Sigmoid colon (tissue), 7 donors: ENCODE measurements around the gene KRTAP1-1. TPM values are rescaled to one million over a fixed set of nuclear protein-coding genes. Genes with fewer than 3 reads are reported as not detected.
"Not testable (repeated sequence)": the region's sequence is repeated elsewhere in the genome, so short reads cannot be mapped to it uniquely, and the experiment has no call there.

Experiments
- DNase-seq: peaks from one replicate; pipeline ENCODE4 v3.0.0-alpha.2; 2019
- H3K27ac ChIP-seq, 4 donors: fragments of 200-600 bp; sonication (generic); one replicate each; pipeline ENCODE4 v1.5.1; 2016 to 2019; ENCODE audit warnings: mild to moderate bottlenecking in 1 of 4
- H3K27me3 ChIP-seq, 3 donors: fragments of 200-600 bp; sonication (generic); one replicate each; pipeline ENCODE4 v1.5.1; 2019; ENCODE audit warnings: mild to moderate bottlenecking in 1 of 3
- H3K36me3 ChIP-seq, 4 donors: fragments of 200-600 bp; sonication (generic); one replicate each; pipeline ENCODE4 v1.5.1; 2016 to 2019
- H3K4me1 ChIP-seq, 4 donors: fragments of 200-600 bp; sonication (generic); one replicate each; pipeline ENCODE4 v1.5.1; 2017 to 2019
- H3K4me3 ChIP-seq, 4 donors: fragments of 200-600 bp; sonication (generic); one replicate each; pipeline ENCODE4 v1.5.1; 2017 to 2019; ENCODE audit warnings: mild to moderate bottlenecking in 2 of 4, moderate library complexity in 1 of 4
- H3K9me3 ChIP-seq, 4 donors: fragments of 200-600 bp in 3 of 4; sonication (generic) in 3 of 4; one replicate each; pipeline versions ENCODE4 v1.5.1 to v1.6.1; 2013 to 2019
- EP300 ChIP-seq, 4 donors: sonication (generic); formaldehyde crosslinking; IDR thresholded peaks; one replicate each; pipeline ENCODE4 v1.6.1; 2017; ENCODE audit warnings: antibody characterized with exemption in 4 of 4
- POLR2A ChIP-seq, 2 donors: fragments of 450-650 bp; IDR thresholded peaks; one replicate each; pipeline ENCODE4 v1.6.1; 2016; ENCODE audit warnings: antibody characterized with exemption in 2 of 2, mild to moderate bottlenecking in 2 of 2, moderate library complexity in 2 of 2
- POLR2AphosphoS5 ChIP-seq, 4 donors: sonication (generic); formaldehyde crosslinking; IDR thresholded peaks; one replicate each; pipeline ENCODE4 v1.6.1; 2017; ENCODE audit warnings: antibody characterized with exemption in 4 of 4
- WGBS, 2 donors: extraction: QIAGEN DNeasy Blood & Tissue Kit; methylation state at CpG; one replicate each; pipeline ENCODE4 v1.1.7; 2013; 5-methylcytosine and 5-hydroxymethylcytosine counted together
- intact Hi-C: fragments of 100-400 bp; cut with DNase I; formaldehyde crosslinking; loops from one replicate; pipeline ENCODE4 v1.15.1; 2023
- polyA plus RNA-seq, 3 donors: library from polyadenylated mRNA; stranded (reverse); fragments of 200-250 nt; gene quantifications; one replicate each; pipeline ENCODE4 v1.2.3, GENCODE V29; 2013
- total RNA-seq, 4 donors: library from RNA; depleted of rRNA; stranded (reverse); fragments of >200 nt; gene quantifications; one replicate each; pipeline ENCODE4 v1.1.0, GENCODE V29; 2016
- TF ChIP-seq, protein P1 (sequence below), 4 experiments: fragments of 450-650 bp in 3 of 4; fragments of 200-600 bp in 1 of 4; IDR thresholded peaks; one replicate each; pipeline ENCODE4 v1.5.1; 2016 to 2019; ENCODE audit warnings: antibody characterized with exemption in 4 of 4, mild to moderate bottlenecking in 3 of 4, moderate library complexity in 2 of 4
- donor health status: healthy with polysubstance abuse.
- donor health status: Bipolar disorder and iron deficiency.
- donor health status: healthy.

The KRTAP1-1 gene
- total and polyA plus RNA-seq, 7 donors: not detected

DNA sequence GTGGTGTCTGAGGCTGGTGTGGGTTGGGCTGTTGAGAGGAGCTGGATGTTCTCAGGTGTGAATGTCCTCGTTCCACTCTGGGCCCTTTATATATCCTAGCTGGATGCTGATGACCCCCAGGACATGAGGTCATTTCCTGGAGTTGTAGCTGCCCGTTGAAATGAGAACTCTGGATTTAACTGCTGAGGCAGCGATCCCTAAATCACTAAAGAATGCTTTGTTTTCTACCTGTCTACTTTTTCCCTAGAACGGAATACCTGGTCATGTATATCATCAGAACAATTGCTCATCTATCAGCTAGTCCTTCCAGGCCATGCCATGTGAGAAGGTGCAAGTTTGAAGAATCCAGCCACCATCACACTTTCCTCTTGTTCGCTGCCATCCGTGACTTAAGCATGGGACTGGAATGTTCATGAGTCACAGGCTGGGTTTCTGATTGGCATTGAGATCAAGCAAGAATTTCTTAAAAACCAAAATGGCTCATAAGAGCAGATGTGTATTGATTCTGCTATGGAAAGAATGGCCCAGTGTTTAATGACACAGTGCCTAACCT lies 18.9 kb upstream of the KRTAP1-1 start, which contains the start of gene KRTAP2-3:
TSS of gene KRTAP2-3 (minus strand) at position 63 of the 553 bp plus-strand sequence. CDS start 64 bp downstream, outside the sequence.
- H3K4me1 ChIP-seq: peaks cover 0 to 21% (median 9%) of the 10 kb centered on the region in 4 donors
- H3K4me3 ChIP-seq: no peak within 1 kb of the TSS
- H3K36me3 ChIP-seq: no peaks in the 10 kb centered on the region
- no peak within 1 kb of the TSS for H3K27ac ChIP-seq
- DNase-seq: no peak
- WGBS, 2 donors: 69 to 70% methylated on average over 6 of the region's 6 CpGs
- intact Hi-C loops: no loop called here
- TF ChIP-seq EP300 (IDR thresholded peaks at IDR 0.05) (no peak), POLR2AphosphoS5 (IDR thresholded peaks at IDR 0.05) (no peak)
- H3K27me3 ChIP-seq: no peaks in the 10 kb centered on the region
- H3K9me3 ChIP-seq: no peaks in the 10 kb centered on the region

DNA sequence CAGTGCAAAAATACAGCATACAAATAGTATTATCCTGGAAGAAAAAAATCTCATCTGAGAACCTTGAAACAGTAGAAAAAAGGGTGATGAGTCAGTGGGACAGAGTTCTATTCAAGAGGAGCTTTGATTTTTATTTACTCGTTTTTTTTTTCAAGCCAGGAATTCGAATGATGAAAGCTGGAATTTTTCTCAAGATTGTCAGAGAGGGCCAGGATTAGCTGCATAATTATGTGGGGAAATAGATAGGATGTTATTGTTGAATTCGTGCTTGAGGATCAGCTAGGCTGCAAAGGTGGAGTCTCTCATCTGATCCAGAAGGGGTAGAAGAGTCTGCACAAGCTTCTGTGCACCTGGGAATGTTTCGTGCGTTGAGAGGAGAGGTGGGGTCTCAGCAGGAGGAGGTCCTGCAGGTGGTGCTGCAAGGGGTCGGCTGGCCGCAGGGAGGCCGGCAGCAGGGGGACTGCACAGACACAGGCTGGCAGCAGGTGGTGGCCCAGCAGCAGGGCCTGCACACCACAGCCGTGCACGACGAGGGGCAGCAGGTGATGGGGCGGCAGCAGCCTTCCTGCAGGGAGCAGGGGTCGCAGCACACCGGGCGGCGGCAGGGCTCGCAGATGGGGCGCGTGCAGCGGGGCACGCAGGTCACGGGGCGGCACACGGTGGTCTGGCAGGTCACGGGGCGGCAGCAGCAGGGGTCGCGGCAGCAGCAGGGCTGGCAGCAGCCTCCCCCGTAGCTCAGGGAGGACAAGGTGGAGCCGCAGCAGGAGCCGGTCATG lies 18.2 kb upstream of the KRTAP1-1 start:
- H3K27me3 ChIP-seq, intact Hi-C loops, H3K9me3 ChIP-seq, H3K27ac ChIP-seq, DNase-seq, H3K4me3 ChIP-seq, H3K36me3 ChIP-seq: not testable (repeated sequence)
- H3K4me1 ChIP-seq: peaks cover 0 to 21% (median 9%) of the 10 kb centered on the region in 4 donors
- 39 to 53% methylated on average over 13 to 14 of the region's 31 CpGs for WGBS, 2 donors

DNA sequence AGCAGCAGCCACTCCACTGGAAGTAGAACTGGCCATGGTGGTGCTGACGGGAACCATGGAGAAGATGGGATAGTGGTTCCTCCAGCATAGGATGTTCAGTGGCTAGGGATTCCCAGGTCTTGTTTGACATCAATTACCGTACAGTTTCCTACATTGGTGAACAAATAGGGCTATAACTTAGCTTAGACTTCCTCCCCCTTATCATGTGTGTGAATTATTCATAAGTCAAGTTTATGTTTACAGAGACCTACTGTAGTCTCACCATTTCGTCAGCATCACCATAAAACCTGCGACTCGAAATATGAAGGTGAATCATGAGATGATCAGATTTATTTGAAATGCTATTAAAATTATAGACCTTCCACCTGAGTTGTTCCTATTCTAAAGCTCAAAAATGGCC lies 17.5 kb upstream of the KRTAP1-1 start:
- Histone ChIP-seq H3K27me3 (no peaks in the 10 kb centered on the region), H3K9me3 (no peaks in the 10 kb centered on the region), H3K4me1 (peaks cover 0 to 21% (median 9%) of the 10 kb centered on the region in 4 donors), H3K4me3 (no peak overlapping the region), H3K36me3 (no peaks in the 10 kb centered on the region), H3K27ac (no peak overlapping the region)
- 70 to 85% methylated on average over 5 of the region's 5 CpGs for WGBS, 2 donors
- no peak for TF ChIP-seq POLR2A (IDR thresholded peaks at IDR 0.05)
- TF ChIP-seq EP300 (IDR thresholded peaks at IDR 0.05): no peak
- TF ChIP-seq POLR2AphosphoS5 (IDR thresholded peaks at IDR 0.05): no peak
- TF ChIP-seq, protein P1, sequence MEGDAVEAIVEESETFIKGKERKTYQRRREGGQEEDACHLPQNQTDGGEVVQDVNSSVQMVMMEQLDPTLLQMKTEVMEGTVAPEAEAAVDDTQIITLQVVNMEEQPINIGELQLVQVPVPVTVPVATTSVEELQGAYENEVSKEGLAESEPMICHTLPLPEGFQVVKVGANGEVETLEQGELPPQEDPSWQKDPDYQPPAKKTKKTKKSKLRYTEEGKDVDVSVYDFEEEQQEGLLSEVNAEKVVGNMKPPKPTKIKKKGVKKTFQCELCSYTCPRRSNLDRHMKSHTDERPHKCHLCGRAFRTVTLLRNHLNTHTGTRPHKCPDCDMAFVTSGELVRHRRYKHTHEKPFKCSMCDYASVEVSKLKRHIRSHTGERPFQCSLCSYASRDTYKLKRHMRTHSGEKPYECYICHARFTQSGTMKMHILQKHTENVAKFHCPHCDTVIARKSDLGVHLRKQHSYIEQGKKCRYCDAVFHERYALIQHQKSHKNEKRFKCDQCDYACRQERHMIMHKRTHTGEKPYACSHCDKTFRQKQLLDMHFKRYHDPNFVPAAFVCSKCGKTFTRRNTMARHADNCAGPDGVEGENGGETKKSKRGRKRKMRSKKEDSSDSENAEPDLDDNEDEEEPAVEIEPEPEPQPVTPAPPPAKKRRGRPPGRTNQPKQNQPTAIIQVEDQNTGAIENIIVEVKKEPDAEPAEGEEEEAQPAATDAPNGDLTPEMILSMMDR (IDR thresholded peaks at IDR 0.05): no peak
- DNase-seq: no peak
- intact Hi-C loops: no loop called here

DNA sequence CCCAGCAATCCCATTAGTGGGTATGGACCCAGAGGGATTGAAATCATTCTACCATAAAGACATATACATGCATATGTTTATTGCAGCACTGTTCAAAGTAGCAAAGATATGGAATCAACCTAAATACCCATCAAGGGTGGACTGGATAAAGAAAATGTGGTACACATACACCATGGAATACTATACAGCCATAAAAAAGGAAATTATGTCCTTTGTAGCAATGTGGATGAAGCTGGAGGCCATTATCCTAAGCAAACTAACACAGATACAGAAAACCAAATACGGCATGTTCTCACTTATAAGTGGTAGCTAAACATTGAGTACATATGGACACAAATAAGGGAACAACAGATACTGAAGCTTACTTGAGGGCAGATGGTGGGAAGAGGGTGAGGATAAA lies 16.3 kb upstream of the KRTAP1-1 start:
- Histone ChIP-seq H3K4me3 (no peak overlapping the region), H3K27ac (no peak overlapping the region), H3K9me3 (no peaks in the 10 kb centered on the region), H3K4me1 (peaks cover 0 to 21% (median 9%) of the 10 kb centered on the region in 4 donors), H3K27me3 (no peaks in the 10 kb centered on the region), H3K36me3 (no peaks in the 10 kb centered on the region)
- intact Hi-C loops: no loop called here
- TF ChIP-seq POLR2A (IDR thresholded peaks at IDR 0.05) (no peak), EP300 (IDR thresholded peaks at IDR 0.05) (no peak), POLR2AphosphoS5 (IDR thresholded peaks at IDR 0.05) (no peak)
- TF ChIP-seq, protein P1 (IDR thresholded peaks at IDR 0.05): no peak
- WGBS, 2 donors: 92 to 100% methylated on average over 1 of the region's 1 CpG
- no peak for DNase-seq

DNA sequence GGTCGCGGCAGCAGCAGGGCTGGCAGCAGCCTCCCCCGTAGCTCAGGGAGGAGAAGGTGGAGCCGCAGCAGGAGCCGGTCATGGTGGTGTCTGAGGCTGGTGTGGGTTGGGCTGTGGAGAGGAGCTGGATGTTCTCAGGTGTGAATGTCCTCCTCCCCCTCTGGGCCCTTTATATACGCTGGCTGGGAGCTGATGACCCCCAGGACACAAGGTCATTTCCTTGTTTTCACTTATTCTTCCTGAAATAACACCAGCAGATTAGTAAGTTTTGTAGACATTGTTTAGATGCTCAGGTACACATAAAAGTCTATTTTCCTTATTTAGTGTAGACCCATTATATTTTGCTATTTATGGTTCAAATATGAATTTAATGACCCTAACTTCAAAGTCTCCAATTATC lies 13.9 kb upstream of the KRTAP1-1 start, which contains the start of gene KRTAP2-2:
TSS of gene KRTAP2-2 (minus strand) at position 101 of the 400 bp plus-strand sequence. CDS start at position 82, 19 bp downstream.
- intact Hi-C loops, H3K27me3 ChIP-seq, H3K4me3 ChIP-seq, H3K4me1 ChIP-seq, H3K27ac ChIP-seq, DNase-seq, H3K9me3 ChIP-seq, H3K36me3 ChIP-seq: not testable (repeated sequence)
- WGBS, 2 donors: 48 to 71% methylated on average over 1 of the region's 6 CpGs

DNA sequence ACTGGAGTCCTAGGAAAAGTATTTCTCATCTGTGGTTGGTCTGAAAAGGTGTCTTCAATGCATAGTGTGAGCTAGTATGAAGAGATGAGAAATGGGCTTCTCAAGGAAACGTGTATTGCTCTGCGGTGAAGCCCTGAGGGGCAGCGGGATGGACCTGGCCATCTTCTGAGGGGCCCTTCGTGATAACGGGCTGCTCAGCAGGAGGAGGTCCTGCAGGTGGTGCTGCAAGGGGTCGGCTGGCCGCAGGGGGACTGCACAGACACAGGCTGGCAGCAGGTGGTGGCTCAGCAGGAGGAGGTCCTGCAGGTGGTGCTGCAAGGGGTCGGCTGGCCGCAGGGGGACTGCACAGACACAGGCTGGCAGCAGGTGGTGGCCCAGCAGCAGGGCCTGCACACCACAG lies 13.3 kb upstream of the KRTAP1-1 start:
- 80 to 87% methylated on average over 9 of the region's 9 CpGs for WGBS, 2 donors
- intact Hi-C loops, H3K9me3 ChIP-seq, H3K4me1 ChIP-seq, H3K27me3 ChIP-seq, H3K4me3 ChIP-seq, DNase-seq, H3K36me3 ChIP-seq, H3K27ac ChIP-seq: not testable (repeated sequence)
